HFF-Myc (cell line): Measurements from ENCODE around the gene PPM1B.
"Not testable (repeated sequence)": the region's sequence is repeated elsewhere in the genome, so short reads cannot be mapped to it uniquely, and the experiment has no call there.

Source experiments
- DNase-seq: peaks from one replicate; pipeline ENCODE4 v3.0.0-alpha.2; 2011; ENCODE audit warnings: low read depth; ENCODE audit errors: extremely low read depth
- H3K4me3 ChIP-seq: replicated peaks from 2 replicates; pipeline ENCODE4 v1.5.1; 2011; ENCODE audit warnings: low read depth, mild to moderate bottlenecking, control low read depth, low read length
- TF ChIP-seq, protein P1 (sequence below): IDR thresholded peaks from 2 replicates; pipeline ENCODE4 v1.5.1; 2012; ENCODE audit warnings: mild to moderate bottlenecking, low read depth, low read length, control low read depth; ENCODE audit errors: missing control alignments

PPM1B gene

GRCh38 chr2:44203542-44203941 lies 34.9 kb downstream of the PPM1B start:
- no peak overlapping the region for H3K4me3 ChIP-seq
- no peak for DNase-seq
- TF ChIP-seq, protein P1, sequence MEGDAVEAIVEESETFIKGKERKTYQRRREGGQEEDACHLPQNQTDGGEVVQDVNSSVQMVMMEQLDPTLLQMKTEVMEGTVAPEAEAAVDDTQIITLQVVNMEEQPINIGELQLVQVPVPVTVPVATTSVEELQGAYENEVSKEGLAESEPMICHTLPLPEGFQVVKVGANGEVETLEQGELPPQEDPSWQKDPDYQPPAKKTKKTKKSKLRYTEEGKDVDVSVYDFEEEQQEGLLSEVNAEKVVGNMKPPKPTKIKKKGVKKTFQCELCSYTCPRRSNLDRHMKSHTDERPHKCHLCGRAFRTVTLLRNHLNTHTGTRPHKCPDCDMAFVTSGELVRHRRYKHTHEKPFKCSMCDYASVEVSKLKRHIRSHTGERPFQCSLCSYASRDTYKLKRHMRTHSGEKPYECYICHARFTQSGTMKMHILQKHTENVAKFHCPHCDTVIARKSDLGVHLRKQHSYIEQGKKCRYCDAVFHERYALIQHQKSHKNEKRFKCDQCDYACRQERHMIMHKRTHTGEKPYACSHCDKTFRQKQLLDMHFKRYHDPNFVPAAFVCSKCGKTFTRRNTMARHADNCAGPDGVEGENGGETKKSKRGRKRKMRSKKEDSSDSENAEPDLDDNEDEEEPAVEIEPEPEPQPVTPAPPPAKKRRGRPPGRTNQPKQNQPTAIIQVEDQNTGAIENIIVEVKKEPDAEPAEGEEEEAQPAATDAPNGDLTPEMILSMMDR = no peak

GRCh38 chr2:44205169-44205568 lies 36.5 kb downstream of the PPM1B start:
- TF ChIP-seq, protein P1 = no peak
- no peak for DNase-seq
- no peak overlapping the region for H3K4me3 ChIP-seq

- TF ChIP-seq, protein P1 = no peak
- no peak overlapping the region for H3K4me3 ChIP-seq
- DNase-seq = no peak
Observed at GRCh38 chr2:44207102-44207501, 38.4 kb downstream of the PPM1B start.

GRCh38 chr2:44207648-44208047 lies 39.0 kb downstream of the PPM1B start:
- H3K4me3 ChIP-seq, DNase-seq: not testable (repeated sequence)

GRCh38 chr2:44210362-44210761 lies 41.7 kb downstream of the PPM1B start:
- TF ChIP-seq, protein P1 = no peak
- no peak overlapping the region for H3K4me3 ChIP-seq
- no peak for DNase-seq

DNA sequence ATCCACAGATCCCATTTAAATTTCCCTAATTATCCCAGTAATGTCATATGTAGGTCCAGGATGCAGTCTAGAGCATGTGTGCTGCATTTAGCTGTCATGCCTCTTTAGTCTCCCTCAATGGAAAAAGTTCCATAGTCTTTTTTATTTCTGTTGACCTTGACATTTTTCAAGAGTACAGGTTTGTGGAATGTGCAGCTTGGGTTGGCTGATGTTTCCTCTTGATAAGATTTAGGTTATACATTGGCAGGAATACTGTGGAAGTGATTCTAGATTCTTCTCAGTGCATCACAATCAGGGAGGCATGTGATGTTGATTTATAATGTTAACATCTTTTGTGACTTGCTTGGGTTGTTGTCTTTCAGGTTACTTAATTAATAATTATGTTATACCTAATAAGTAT lies 42.5 kb downstream of the PPM1B start:
- TF ChIP-seq, protein P1 = no peak
- DNase-seq = no peak
- H3K4me3 ChIP-seq = no peak overlapping the region

DNA sequence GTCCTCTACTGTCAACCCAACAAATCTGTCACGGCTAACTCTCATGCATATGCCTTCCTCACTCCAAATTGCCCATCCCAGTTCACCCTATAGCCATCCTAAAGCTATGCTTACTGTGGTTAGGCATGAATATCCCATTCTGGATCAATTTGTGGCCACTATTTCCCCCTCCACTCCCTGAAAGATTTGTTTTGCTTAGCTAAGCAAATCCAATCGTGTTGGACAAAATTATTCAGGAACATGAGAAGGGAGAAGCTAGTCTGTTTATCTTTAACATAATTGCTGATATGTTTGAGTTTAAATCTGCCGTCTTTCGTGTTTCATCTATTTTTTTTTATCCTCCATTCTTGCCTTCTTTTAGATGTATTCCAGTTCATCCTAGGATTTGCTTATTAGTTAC lies 43.6 kb downstream of the PPM1B start:
- no peak for DNase-seq
- TF ChIP-seq, protein P1 = no peak

GRCh38 chr2:44215827-44216226 lies 47.2 kb downstream of the PPM1B start:
- TF ChIP-seq, protein P1 = no peak

More for the DNA sequence above, 43.6 kb downstream of the PPM1B start:
- H3K4me3 ChIP-seq = no peak overlapping the region

More at GRCh38 chr2:44215827-44216226, 47.2 kb downstream of the PPM1B start:
- no peak overlapping the region for H3K4me3 ChIP-seq
- no peak for DNase-seq
